ENCODE measurements around the gene TLE4.

DNA sequence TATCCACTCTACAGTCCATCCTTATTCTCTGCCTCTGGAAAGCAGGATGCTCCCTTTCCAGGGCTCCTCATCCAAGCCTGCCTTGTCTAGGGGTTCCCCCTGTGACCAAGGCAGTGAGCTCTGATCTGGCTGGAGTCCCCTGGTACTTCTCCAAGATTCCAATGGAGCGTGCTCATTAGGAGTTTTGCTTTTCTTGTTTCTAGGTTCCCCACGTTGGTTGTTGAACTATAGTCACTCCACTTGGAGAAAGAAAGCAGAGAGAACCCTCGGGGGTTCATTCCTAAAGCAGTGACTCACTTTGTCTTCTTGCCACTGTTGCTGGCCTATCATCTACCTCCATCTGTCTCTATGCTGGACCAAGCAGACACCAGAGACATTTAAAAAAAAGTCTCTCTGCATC, 192.6 kb downstream of the TLE4 start:
- no peak for TF ChIP-seq POLR2A (IDR thresholded peaks at IDR 0.05)
- TF ChIP-seq, protein P1, sequence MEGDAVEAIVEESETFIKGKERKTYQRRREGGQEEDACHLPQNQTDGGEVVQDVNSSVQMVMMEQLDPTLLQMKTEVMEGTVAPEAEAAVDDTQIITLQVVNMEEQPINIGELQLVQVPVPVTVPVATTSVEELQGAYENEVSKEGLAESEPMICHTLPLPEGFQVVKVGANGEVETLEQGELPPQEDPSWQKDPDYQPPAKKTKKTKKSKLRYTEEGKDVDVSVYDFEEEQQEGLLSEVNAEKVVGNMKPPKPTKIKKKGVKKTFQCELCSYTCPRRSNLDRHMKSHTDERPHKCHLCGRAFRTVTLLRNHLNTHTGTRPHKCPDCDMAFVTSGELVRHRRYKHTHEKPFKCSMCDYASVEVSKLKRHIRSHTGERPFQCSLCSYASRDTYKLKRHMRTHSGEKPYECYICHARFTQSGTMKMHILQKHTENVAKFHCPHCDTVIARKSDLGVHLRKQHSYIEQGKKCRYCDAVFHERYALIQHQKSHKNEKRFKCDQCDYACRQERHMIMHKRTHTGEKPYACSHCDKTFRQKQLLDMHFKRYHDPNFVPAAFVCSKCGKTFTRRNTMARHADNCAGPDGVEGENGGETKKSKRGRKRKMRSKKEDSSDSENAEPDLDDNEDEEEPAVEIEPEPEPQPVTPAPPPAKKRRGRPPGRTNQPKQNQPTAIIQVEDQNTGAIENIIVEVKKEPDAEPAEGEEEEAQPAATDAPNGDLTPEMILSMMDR (IDR thresholded peaks at IDR 0.05): no peak
